DND-41 (cell line): Measurements from ENCODE around the gene CIB1.

Experiments
- ATAC-seq: fragments of 200-7000 bp; cut with Tn5 transposase; 3 replicates; pipeline ENCODE4 v1.9.1; 2021; ENCODE audit warnings: low read depth; ENCODE audit not compliant: insufficient read depth
- DNase-seq: peaks from one replicate; pipeline ENCODE4 v3.0.0-alpha.2; 2020
- H2AFZ ChIP-seq: 2 replicates; pipeline ENCODE4 v1.6.0; 2012; ENCODE audit warnings: low read depth, low read length
- H3K27ac ChIP-seq: 2 replicates; pipeline ENCODE4 v1.5.1; 2012; ENCODE audit warnings: low read length, inconsistent platforms
- H3K27me3 ChIP-seq: fragments of 200-600 bp; sonication (generic); 2 replicates; pipeline ENCODE4 v1.6.0; 2012; ENCODE audit warnings: low read length, mild to moderate bottlenecking, inconsistent platforms; ENCODE audit not compliant: insufficient read depth, poor library complexity
- H3K36me3 ChIP-seq: 2 replicates; pipeline ENCODE4 v1.5.1; 2012; ENCODE audit warnings: low read length, inconsistent platforms; ENCODE audit not compliant: insufficient read depth
- H3K4me1 ChIP-seq: 2 replicates; pipeline ENCODE4 v1.5.1; 2012; ENCODE audit warnings: mild to moderate bottlenecking, low read length; ENCODE audit not compliant: insufficient read depth
- H3K4me2 ChIP-seq: 2 replicates; pipeline ENCODE4 v1.6.0; 2012; ENCODE audit warnings: mild to moderate bottlenecking, moderate library complexity, low read length, inconsistent platforms; ENCODE audit not compliant: insufficient read depth
- H3K4me3 ChIP-seq, 2 experiments: fragments of 200-600 bp in 1 of 2; shearing (Covaris generic) in 1 of 2; 2 replicates each; pipeline ENCODE4 v1.5.1; 2012 to 2016; ENCODE audit warnings: inconsistent platforms in 2 of 2, low read length in 2 of 2, mild to moderate bottlenecking in 2 of 2, low read depth in 1 of 2, moderate library complexity in 1 of 2
- H3K79me2 ChIP-seq: 2 replicates; pipeline ENCODE4 v1.6.0; 2012; ENCODE audit warnings: low read length, inconsistent platforms; ENCODE audit not compliant: insufficient read depth
- H3K9ac ChIP-seq: 2 replicates; pipeline ENCODE4 v1.6.0; 2012; ENCODE audit warnings: low read depth, mild to moderate bottlenecking, inconsistent platforms, low read length, moderate library complexity
- H3K9me3 ChIP-seq: 2 replicates; pipeline ENCODE4 v1.5.1; 2012; ENCODE audit warnings: low read length, moderate library complexity, mild to moderate bottlenecking, inconsistent platforms; ENCODE audit not compliant: insufficient read depth, severe bottlenecking
- H4K20me1 ChIP-seq: 2 replicates; pipeline ENCODE4 v1.6.0; 2012; ENCODE audit warnings: low read length; ENCODE audit not compliant: insufficient read depth
- EZH2 ChIP-seq: IDR thresholded peaks from 3 replicates; pipeline ENCODE4 v1.6.1; 2012; ENCODE audit warnings: borderline replicate concordance, low read depth, mild to moderate bottlenecking, moderate library complexity, low read length, inconsistent platforms; ENCODE audit not compliant: severe bottlenecking
- TF ChIP-seq, protein P1 (sequence below): IDR thresholded peaks from 2 replicates; pipeline ENCODE4 v1.5.1; 2012; ENCODE audit warnings: borderline replicate concordance, low read length, moderate library complexity, mild to moderate bottlenecking; ENCODE audit not compliant: poor library complexity, severe bottlenecking; ENCODE audit errors: extremely low read depth

CIB1 gene

GRCh38 chr15:90239371-90239770 lies 5.6 kb upstream of the CIB1 start:
- ATAC-seq (no peak), DNase-seq (no peak)
- H3K79me2 ChIP-seq: no peaks in the 10 kb centered on the region
- peaks cover 8% of the 10 kb centered on the region for H3K36me3 ChIP-seq
- TF ChIP-seq, protein P1, sequence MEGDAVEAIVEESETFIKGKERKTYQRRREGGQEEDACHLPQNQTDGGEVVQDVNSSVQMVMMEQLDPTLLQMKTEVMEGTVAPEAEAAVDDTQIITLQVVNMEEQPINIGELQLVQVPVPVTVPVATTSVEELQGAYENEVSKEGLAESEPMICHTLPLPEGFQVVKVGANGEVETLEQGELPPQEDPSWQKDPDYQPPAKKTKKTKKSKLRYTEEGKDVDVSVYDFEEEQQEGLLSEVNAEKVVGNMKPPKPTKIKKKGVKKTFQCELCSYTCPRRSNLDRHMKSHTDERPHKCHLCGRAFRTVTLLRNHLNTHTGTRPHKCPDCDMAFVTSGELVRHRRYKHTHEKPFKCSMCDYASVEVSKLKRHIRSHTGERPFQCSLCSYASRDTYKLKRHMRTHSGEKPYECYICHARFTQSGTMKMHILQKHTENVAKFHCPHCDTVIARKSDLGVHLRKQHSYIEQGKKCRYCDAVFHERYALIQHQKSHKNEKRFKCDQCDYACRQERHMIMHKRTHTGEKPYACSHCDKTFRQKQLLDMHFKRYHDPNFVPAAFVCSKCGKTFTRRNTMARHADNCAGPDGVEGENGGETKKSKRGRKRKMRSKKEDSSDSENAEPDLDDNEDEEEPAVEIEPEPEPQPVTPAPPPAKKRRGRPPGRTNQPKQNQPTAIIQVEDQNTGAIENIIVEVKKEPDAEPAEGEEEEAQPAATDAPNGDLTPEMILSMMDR: no peak
- TF ChIP-seq EZH2: no peak
- H3K4me3 ChIP-seq: no peak overlapping the region
- H3K27me3 ChIP-seq: no peaks in the 10 kb centered on the region
- H4K20me1 ChIP-seq: no peaks in the 10 kb centered on the region
- H3K4me1 ChIP-seq: peaks cover 7% of the 10 kb centered on the region
- no peak overlapping the region for H3K27ac ChIP-seq
- H3K9ac ChIP-seq: no peak overlapping the region
- no peak overlapping the region for H3K4me2 ChIP-seq
- no peaks in the 10 kb centered on the region for H3K9me3 ChIP-seq
- no peak overlapping the region for H2AFZ ChIP-seq

GRCh38 chr15:90234096-90234988 lies 601 bp upstream of the CIB1 start, which contains the start of gene GDPGP1:
TSS of gene GDPGP1 (plus strand) at chr15:90234209. CDS start at chr15:90240909, 6,700 bp downstream.
- DNase-seq: no peak
- H2AFZ ChIP-seq: peak within 1 kb of the TSS; percentile 90

GRCh38 chr15:90232941-90233386 lies 777 bp downstream of the CIB1 start:
- H3K79me2 ChIP-seq: peaks cover 6% of the 10 kb centered on the region
- no peaks in the 10 kb centered on the region; the same call in 1 of the 2 replicates for H4K20me1 ChIP-seq
- H3K27me3 ChIP-seq: no peaks in the 10 kb centered on the region
- H2AFZ ChIP-seq: peak overlapping the region; percentile 49
- H3K4me2 ChIP-seq: peak overlapping the region; percentile 91
- DNase-seq: peak; percentile 11
- no peak for ATAC-seq
- peaks cover 32% of the 10 kb centered on the region for H3K4me1 ChIP-seq
- no peak for TF ChIP-seq EZH2
- TF ChIP-seq, protein P1: no peak
- peak overlapping the region; percentile 40 to 83; a peak in 3 of 4 replicates for H3K4me3 ChIP-seq
- H3K27ac ChIP-seq: peak overlapping the region; percentile 59
- peaks cover 26% of the 10 kb centered on the region for H3K36me3 ChIP-seq
- no peaks in the 10 kb centered on the region for H3K9me3 ChIP-seq
- peak overlapping the region; percentile 72 for H3K9ac ChIP-seq

More at GRCh38 chr15:90234096-90234988, 601 bp upstream of the CIB1 start, which contains the start of gene GDPGP1:
- peak within 1 kb of the TSS; percentile 70 for H3K27ac ChIP-seq
- H3K4me2 ChIP-seq: peak within 1 kb of the TSS; percentile 91
- peak within 1 kb of the TSS; percentile 72 for H3K9ac ChIP-seq
- peaks cover 6% of the 10 kb centered on the region for H3K79me2 ChIP-seq
- TF ChIP-seq EZH2: no peak
- TF ChIP-seq, protein P1: no peak
- peak; percentile 72 for ATAC-seq
- H3K9me3 ChIP-seq: no peaks in the 10 kb centered on the region
- peaks cover 32% of the 10 kb centered on the region for H3K4me1 ChIP-seq
- H3K36me3 ChIP-seq: peaks cover 29% of the 10 kb centered on the region
- no peaks in the 10 kb centered on the region; the same call in 1 of the 2 replicates for H4K20me1 ChIP-seq
- no peaks in the 10 kb centered on the region for H3K27me3 ChIP-seq
- H3K4me3 ChIP-seq: peak within 1 kb of the TSS; percentile 40 to 83; a peak in 3 of 4 replicates
